ENCODE measurements around the gene FAM133A.
A peak's percentile ranks its signal among the peaks of the same experiment; 100 is the strongest.

The FAM133A gene

GRCh38 chrX:93673869-93674271, at the start of gene FAM133A:
Gene FAM133A, plus strand, starts transcription at chrX:93674206. Its CDS starts 35,214 bp downstream, at chrX:93709420.
- no peak for DNase-seq

DNA sequence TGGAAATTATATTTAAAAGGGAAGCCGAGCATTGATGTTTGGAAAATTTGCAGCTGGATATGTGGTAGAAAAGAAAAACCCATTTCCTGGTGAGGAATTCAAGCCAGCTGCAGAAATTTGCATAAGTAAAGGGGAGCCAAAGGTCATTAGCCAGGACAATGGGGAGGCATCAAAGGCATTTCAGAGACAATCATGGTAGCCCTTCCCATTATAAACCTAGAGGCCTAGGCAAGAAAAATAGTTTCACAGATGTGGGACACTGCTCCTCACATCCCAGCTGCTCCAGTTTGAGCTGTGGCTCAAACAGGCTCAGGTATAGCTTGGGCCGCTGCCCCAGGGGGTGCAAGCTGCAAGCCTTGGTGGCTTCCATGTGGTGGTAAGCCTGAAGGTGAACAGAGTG, 36.4 kb upstream of the FAM133A start:
- DNase-seq = no peak

GRCh38 chrX:93649381-93649780, 24.6 kb upstream of the FAM133A start:
- no peak for DNase-seq

GRCh38 chrX:93660575-93660974, 13.4 kb upstream of the FAM133A start:
- DNase-seq = no peak

- peak; percentile 39 to 75 for DNase-seq
Observed at GRCh38 chrX:93673056-93673868, 744 bp upstream of the FAM133A start, which contains the start of gene NAP1L3. Gene NAP1L3, minus strand, starts transcription at chrX:93673578. Its CDS starts 274 bp downstream, at chrX:93673304.

DNA sequence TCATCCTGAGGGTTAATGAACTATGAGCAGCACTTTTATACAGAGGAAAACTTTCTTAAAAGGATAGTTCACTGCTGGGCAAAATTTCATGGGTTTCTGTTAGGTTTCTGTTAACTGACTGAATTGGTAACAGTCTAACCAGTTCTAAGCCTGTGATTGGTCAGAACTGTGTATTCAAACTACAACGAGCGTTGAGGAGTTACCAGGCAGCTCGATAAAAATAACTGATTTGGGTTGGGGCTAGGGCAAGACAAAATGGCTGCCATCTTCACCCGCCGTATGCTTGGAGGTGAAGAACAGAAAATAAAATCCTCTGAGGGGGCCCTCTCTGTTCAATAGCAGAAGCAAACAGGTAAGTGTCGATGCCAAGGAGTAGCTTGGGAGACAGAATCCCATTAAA, 22.0 kb downstream of the FAM133A start:
- no peak for DNase-seq

DNA sequence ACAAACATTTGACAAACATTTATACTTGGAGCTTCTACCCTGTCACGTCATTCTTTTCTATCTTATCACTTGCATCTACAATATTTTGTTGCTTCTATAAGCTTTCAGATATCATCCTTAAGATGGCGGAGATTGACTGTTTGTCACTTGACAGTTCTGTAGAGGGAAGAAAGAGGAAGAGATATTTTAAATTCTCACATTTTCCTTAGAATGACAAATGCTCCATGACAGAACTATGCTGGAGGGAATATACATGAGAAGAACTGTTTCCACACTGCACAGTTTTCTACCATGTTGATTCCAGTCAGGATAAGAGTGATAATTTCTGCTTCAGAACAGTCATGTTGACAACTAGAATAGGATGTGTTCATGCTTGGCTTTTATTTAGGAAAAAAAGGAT, 29.7 kb downstream of the FAM133A start:
- no peak for DNase-seq

DNA sequence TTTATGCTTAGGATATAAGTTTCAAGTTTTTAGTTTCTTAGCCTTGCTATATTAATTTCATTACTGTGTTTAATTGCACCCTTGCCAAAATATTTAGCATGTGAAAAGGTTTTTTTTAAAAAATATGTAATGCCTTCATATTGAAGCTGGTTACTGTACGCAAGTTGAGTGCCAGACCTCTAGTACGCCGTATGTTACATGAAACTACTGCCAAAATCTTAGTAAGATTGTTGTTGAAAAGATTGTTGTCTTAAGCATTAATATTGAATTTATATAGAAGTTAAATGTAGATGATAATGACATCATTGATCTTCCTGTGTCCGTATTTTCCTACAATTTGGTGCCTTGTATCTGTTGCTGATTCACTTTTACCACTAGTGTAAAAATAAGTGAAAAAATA, 37.1 kb downstream of the FAM133A start:
- DNase-seq = no peak

GRCh38 chrX:93741811-93742210, 67.8 kb downstream of the FAM133A start:
- no peak for DNase-seq

- DNase-seq = no peak
Observed at GRCh38 chrX:93760163-93760562, 86.2 kb downstream of the FAM133A start.

Measured in CD4-positive, alpha-beta T cell treated with Interferon alpha-2 for 1 hour (primary cell).